Neural cell (in vitro differentiated cells): Measurements from ENCODE around the gene LRRC4B. TPM values are rescaled to one million over a fixed set of nuclear protein-coding genes. Genes with fewer than 3 reads are reported as not detected.

Source experiments
- H2AFZ ChIP-seq: fragments of 200-600, 300-800 bp; sonication (generic), shearing (Covaris generic); 2 replicates; pipeline ENCODE4 v1.6.0; 2014; ENCODE audit warnings: low read depth, mild to moderate bottlenecking, antibody characterized with exemption, low read length, moderate library complexity
- H3F3A ChIP-seq: fragments of 200-600 bp; shearing (Covaris generic); 2 replicates; pipeline ENCODE4 v1.6.1; 2016; ENCODE audit warnings: mild to moderate bottlenecking, moderate library complexity, mixed read lengths, antibody characterized with exemption, low read length; ENCODE audit not compliant: insufficient read depth, poor library complexity, severe bottlenecking
- H3K27ac ChIP-seq: fragments of 200-600, 300-800 bp; sonication (generic), shearing (Covaris generic); 2 replicates; pipeline ENCODE4 v1.5.1; 2014; ENCODE audit warnings: mild to moderate bottlenecking, low read length, moderate library complexity
- H3K27me3 ChIP-seq: fragments of 300-800, 200-600 bp; sonication (generic), shearing (Covaris generic); 2 replicates; pipeline ENCODE4 v1.6.0; 2014; ENCODE audit warnings: mild to moderate bottlenecking, low read depth, low read length, moderate library complexity; ENCODE audit not compliant: insufficient read depth
- H3K36me3 ChIP-seq: fragments of 300-800, 200-600 bp; sonication (generic), shearing (Covaris generic); 2 replicates; pipeline ENCODE4 v1.5.1; 2014; ENCODE audit warnings: mild to moderate bottlenecking, antibody characterized with exemption, low read length, moderate library complexity; ENCODE audit not compliant: insufficient read depth
- H3K4me2 ChIP-seq: fragments of 300-800, 200-600 bp; sonication (generic), shearing (Covaris generic); 2 replicates; pipeline ENCODE4 v1.6.0; 2014; ENCODE audit warnings: mild to moderate bottlenecking, low read length
- H3K4me3 ChIP-seq: fragments of 300-800, 200-600 bp; sonication (generic), shearing (Covaris generic); 2 replicates; pipeline ENCODE4 v1.5.1; 2014; ENCODE audit warnings: mild to moderate bottlenecking, low read length, moderate library complexity
- H3K79me2 ChIP-seq: fragments of 200-600 bp; shearing (Covaris generic); replicated peaks from 2 replicates; pipeline ENCODE4 v1.6.0; 2014; ENCODE audit warnings: mild to moderate bottlenecking, low read length, moderate library complexity; ENCODE audit not compliant: insufficient read depth
- H3K9ac ChIP-seq: fragments of 300-800, 200-600 bp; sonication (generic), shearing (Covaris generic); 2 replicates; pipeline ENCODE4 v1.6.1; 2016; ENCODE audit warnings: mild to moderate bottlenecking, low read length, mixed read lengths
- H3K9me2 ChIP-seq: fragments of 200-600 bp; shearing (Covaris generic); 2 replicates; pipeline ENCODE4 v1.6.1; 2016; ENCODE audit warnings: mild to moderate bottlenecking, low read length, mixed read lengths; ENCODE audit not compliant: insufficient read depth
- H3K9me3 ChIP-seq: fragments of 200-600, 300-800 bp; sonication (generic), shearing (Covaris generic); 2 replicates; pipeline ENCODE4 v1.6.1; 2016; ENCODE audit warnings: mild to moderate bottlenecking, mixed run types, low read length, moderate library complexity, mixed read lengths
- H4K20me1 ChIP-seq: fragments of 200-600 bp; shearing (Covaris generic); 2 replicates; pipeline ENCODE4 v1.6.1; 2016; ENCODE audit warnings: mild to moderate bottlenecking, mixed run types; ENCODE audit not compliant: insufficient read depth
- EP300 ChIP-seq: fragments of 450-650 bp; conservative IDR thresholded peaks from 2 replicates; pipeline ENCODE4 v1.6.1; 2014; ENCODE audit warnings: antibody characterized with exemption, mild to moderate bottlenecking, moderate library complexity; ENCODE audit not compliant: poor library complexity, severe bottlenecking
- EZH2 ChIP-seq: fragments of 200-600, 300-800 bp; shearing (Covaris generic), sonication (generic); IDR thresholded peaks from 2 replicates; pipeline ENCODE4 v1.6.1; 2014; ENCODE audit warnings: antibody characterized with exemption, low read length, borderline replicate concordance, mild to moderate bottlenecking; ENCODE audit not compliant: insufficient read depth, poor library complexity, severe bottlenecking
- MXI1 ChIP-seq: fragments of 450-650 bp; conservative IDR thresholded peaks from 2 replicates; pipeline ENCODE4 v1.6.1; 2014; ENCODE audit warnings: antibody characterized with exemption, mild to moderate bottlenecking; ENCODE audit not compliant: poor library complexity, severe bottlenecking
- POLR2AphosphoS5 ChIP-seq: IDR thresholded peaks from 2 replicates; pipeline ENCODE4 v1.6.1; 2012
- RAD21 ChIP-seq: fragments of 450-650 bp; conservative IDR thresholded peaks from 2 replicates; pipeline ENCODE4 v1.6.1; 2014; ENCODE audit warnings: antibody characterized with exemption, mild to moderate bottlenecking, moderate library complexity
- SMC3 ChIP-seq: fragments of 450-650 bp; conservative IDR thresholded peaks from 2 replicates; pipeline ENCODE4 v1.6.1; 2014; ENCODE audit warnings: antibody characterized with exemption, mild to moderate bottlenecking, moderate library complexity; ENCODE audit not compliant: poor library complexity
- TAF1 ChIP-seq: IDR thresholded peaks from 2 replicates; pipeline ENCODE4 v1.6.1; 2012; ENCODE audit warnings: low read depth
- polyA plus RNA-seq: library from polyadenylated mRNA; depleted of rRNA; stranded (reverse); fragments of >200 nt; gene quantifications from 2 replicates; pipeline ENCODE4 v1.2.3, GENCODE V29; 2014
- TF ChIP-seq, protein P1 (sequence below): IDR thresholded peaks from 2 replicates; pipeline ENCODE4 v1.6.1; 2012; ENCODE audit warnings: borderline replicate concordance
- TF ChIP-seq, protein P2 (sequence below): fragments of 450-650 bp; IDR thresholded peaks from 2 replicates; pipeline ENCODE4 v1.5.1; 2014; ENCODE audit warnings: antibody characterized with exemption, mild to moderate bottlenecking, moderate library complexity; ENCODE audit not compliant: poor library complexity, severe bottlenecking

The LRRC4B gene
- polyA plus RNA-seq, 1 donor from 2014 or later: 83.1 TPM

DNA sequence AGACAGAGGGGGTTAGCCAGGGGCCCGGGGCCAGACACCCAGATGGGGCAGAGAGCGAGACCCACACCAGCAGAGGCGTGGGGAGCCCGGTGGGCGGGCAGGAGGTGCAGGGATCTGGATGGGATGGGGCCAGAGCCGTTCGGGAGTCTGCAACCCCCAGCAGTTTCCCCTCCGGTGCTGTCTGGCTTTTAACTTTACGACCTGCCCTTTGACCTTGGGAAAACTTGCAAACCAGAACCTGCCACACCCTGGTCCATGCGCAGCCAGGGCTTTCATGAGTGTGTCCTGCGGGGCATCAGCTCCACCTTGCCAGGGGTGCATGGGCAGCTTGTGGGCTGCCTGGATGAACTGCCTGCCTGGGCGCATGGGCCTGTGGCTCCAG, 67.1 kb downstream of the LRRC4B start:
- H3K27me3 ChIP-seq: no peaks in the 10 kb centered on the region
- H3K4me3 ChIP-seq: no peak overlapping the region
- H3K9ac ChIP-seq: peak overlapping the region; percentile 26
- H4K20me1 ChIP-seq: no peaks in the 10 kb centered on the region
- H3K9me2 ChIP-seq: no peaks in the 10 kb centered on the region
- TF ChIP-seq POLR2AphosphoS5 (no peak), TAF1 (no peak), MXI1 (no peak), RAD21 (no peak), EP300 (no peak), EZH2 (no peak), SMC3 (no peak)
- TF ChIP-seq, protein P1, sequence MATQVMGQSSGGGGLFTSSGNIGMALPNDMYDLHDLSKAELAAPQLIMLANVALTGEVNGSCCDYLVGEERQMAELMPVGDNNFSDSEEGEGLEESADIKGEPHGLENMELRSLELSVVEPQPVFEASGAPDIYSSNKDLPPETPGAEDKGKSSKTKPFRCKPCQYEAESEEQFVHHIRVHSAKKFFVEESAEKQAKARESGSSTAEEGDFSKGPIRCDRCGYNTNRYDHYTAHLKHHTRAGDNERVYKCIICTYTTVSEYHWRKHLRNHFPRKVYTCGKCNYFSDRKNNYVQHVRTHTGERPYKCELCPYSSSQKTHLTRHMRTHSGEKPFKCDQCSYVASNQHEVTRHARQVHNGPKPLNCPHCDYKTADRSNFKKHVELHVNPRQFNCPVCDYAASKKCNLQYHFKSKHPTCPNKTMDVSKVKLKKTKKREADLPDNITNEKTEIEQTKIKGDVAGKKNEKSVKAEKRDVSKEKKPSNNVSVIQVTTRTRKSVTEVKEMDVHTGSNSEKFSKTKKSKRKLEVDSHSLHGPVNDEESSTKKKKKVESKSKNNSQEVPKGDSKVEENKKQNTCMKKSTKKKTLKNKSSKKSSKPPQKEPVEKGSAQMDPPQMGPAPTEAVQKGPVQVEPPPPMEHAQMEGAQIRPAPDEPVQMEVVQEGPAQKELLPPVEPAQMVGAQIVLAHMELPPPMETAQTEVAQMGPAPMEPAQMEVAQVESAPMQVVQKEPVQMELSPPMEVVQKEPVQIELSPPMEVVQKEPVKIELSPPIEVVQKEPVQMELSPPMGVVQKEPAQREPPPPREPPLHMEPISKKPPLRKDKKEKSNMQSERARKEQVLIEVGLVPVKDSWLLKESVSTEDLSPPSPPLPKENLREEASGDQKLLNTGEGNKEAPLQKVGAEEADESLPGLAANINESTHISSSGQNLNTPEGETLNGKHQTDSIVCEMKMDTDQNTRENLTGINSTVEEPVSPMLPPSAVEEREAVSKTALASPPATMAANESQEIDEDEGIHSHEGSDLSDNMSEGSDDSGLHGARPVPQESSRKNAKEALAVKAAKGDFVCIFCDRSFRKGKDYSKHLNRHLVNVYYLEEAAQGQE: no peak
- TF ChIP-seq, protein P2, sequence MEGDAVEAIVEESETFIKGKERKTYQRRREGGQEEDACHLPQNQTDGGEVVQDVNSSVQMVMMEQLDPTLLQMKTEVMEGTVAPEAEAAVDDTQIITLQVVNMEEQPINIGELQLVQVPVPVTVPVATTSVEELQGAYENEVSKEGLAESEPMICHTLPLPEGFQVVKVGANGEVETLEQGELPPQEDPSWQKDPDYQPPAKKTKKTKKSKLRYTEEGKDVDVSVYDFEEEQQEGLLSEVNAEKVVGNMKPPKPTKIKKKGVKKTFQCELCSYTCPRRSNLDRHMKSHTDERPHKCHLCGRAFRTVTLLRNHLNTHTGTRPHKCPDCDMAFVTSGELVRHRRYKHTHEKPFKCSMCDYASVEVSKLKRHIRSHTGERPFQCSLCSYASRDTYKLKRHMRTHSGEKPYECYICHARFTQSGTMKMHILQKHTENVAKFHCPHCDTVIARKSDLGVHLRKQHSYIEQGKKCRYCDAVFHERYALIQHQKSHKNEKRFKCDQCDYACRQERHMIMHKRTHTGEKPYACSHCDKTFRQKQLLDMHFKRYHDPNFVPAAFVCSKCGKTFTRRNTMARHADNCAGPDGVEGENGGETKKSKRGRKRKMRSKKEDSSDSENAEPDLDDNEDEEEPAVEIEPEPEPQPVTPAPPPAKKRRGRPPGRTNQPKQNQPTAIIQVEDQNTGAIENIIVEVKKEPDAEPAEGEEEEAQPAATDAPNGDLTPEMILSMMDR: no peak
- H3K27ac ChIP-seq: no peak overlapping the region
- no peaks in the 10 kb centered on the region for H3K79me2 ChIP-seq
- H3K9me3 ChIP-seq: no peaks in the 10 kb centered on the region
- H3K36me3 ChIP-seq: no peaks in the 10 kb centered on the region
- H3K4me2 ChIP-seq: no peak overlapping the region
- no peak overlapping the region for H2AFZ ChIP-seq
- no peaks in the 10 kb centered on the region for H3F3A ChIP-seq

DNA sequence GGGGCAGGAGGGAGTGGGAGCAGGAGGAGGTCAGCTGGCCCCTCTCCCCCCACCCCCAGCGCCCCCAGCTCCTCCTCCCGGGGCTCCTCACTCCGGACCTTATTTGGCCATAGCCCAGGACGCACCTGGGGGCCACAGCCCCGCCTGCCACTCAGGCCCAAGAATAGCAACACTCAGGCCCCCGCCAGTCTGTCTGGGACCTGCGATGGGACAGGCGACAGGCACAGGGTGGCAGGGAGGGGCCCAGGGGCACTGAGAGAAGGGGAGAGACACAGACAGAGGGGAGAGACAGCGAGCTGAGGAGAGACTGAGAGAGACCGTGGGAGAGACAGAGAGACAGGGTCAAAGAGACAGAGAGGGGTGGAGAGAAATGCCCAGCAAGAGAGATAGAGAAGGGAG, 67.5 kb downstream of the LRRC4B start:
- Histone ChIP-seq H3K36me3 (no peaks in the 10 kb centered on the region), H2AFZ (no peak overlapping the region), H3K9me2 (no peaks in the 10 kb centered on the region), H3K27ac (no peak overlapping the region), H3F3A (no peaks in the 10 kb centered on the region), H4K20me1 (no peaks in the 10 kb centered on the region), H3K9me3 (no peaks in the 10 kb centered on the region), H3K79me2 (no peaks in the 10 kb centered on the region), H3K4me3 (no peak overlapping the region), H3K27me3 (no peaks in the 10 kb centered on the region), H3K4me2 (no peak overlapping the region), H3K9ac (peak overlapping the region; percentile 38)
- TF ChIP-seq POLR2AphosphoS5 (no peak), EP300 (no peak), MXI1 (no peak)
- TF ChIP-seq, protein P1: no peak
